GM18502 (cell line): Measurements from ENCODE around the gene VAMP4.
"Not testable (repeated sequence)": the region's sequence is repeated elsewhere in the genome, so short reads cannot be mapped to it uniquely, and the experiment has no call there.

Experiments used
- ATAC-seq: cut with Tn5 transposase; IDR thresholded peaks from one replicate; pipeline ENCODE4 v1.9.1; 2021; ENCODE audit warnings: mild to moderate bottlenecking; ENCODE audit not compliant: unreplicated experiment, poor library complexity

Gene VAMP4

GRCh38 chr1:171753685-171754352 lies 12.0 kb upstream of the VAMP4 start:
- no peak for ATAC-seq

GRCh38 chr1:171753182-171753581 lies 11.3 kb upstream of the VAMP4 start:
- ATAC-seq: no peak

- no peak for ATAC-seq
These were observed 9.4 kb upstream of the VAMP4 start for GRCh38 chr1:171751221-171751620.

GRCh38 chr1:171748651-171749050 lies 6.8 kb upstream of the VAMP4 start:
- no peak for ATAC-seq

- no peak for ATAC-seq
These were observed 3.1 kb upstream of the VAMP4 start for GRCh38 chr1:171744986-171745385.

- no peak for ATAC-seq
These were observed 1.4 kb upstream of the VAMP4 start for GRCh38 chr1:171743081-171743870.

- no peak for ATAC-seq
These were observed 685 bp upstream of the VAMP4 start for GRCh38 chr1:171742577-171742922.

- peak; percentile 25 for ATAC-seq
These were observed 636 bp downstream of the VAMP4 start for GRCh38 chr1:171740987-171741871.

GRCh38 chr1:171740356-171740863 lies 1.5 kb downstream of the VAMP4 start:
- no peak for ATAC-seq

- ATAC-seq: no peak
These were observed 2.2 kb downstream of the VAMP4 start for GRCh38 chr1:171739656-171740055.

- no peak for ATAC-seq
These were observed 3.0 kb downstream of the VAMP4 start for GRCh38 chr1:171738911-171739310.

- no peak for ATAC-seq
These were observed 5.7 kb downstream of the VAMP4 start for GRCh38 chr1:171736196-171736595.

- no peak for ATAC-seq
These were observed 11.8 kb downstream of the VAMP4 start for GRCh38 chr1:171730052-171730451.

GRCh38 chr1:171727778-171728177 lies 14.1 kb downstream of the VAMP4 start:
- ATAC-seq: no peak

- not testable (repeated sequence) for ATAC-seq
These were observed 18.7 kb downstream of the VAMP4 start for GRCh38 chr1:171723180-171723579.

- no peak for ATAC-seq
These were observed 23.0 kb downstream of the VAMP4 start for GRCh38 chr1:171718848-171719247.

GRCh38 chr1:171718216-171718615 lies 23.6 kb downstream of the VAMP4 start:
- ATAC-seq: no peak

GRCh38 chr1:171717062-171717718 lies 24.7 kb downstream of the VAMP4 start:
- no peak for ATAC-seq

GRCh38 chr1:171716616-171717015 lies 25.2 kb downstream of the VAMP4 start:
- no peak for ATAC-seq

- no peak for ATAC-seq
These were observed 26.0 kb downstream of the VAMP4 start for GRCh38 chr1:171715813-171716251.
